ENCODE results near the gene RAD51B. TPM values are rescaled to one million over a fixed set of nuclear protein-coding genes. Genes with fewer than 3 reads are reported as not detected.

Gene RAD51B
- total RNA-seq, 1 experiment from 2014 or later = 16.7 TPM

GRCh38 chr14:68655911-68656316 is 836.3 kb downstream of the RAD51B start:
- no peak overlapping the region for H3K27ac Mint-ChIP-seq
- no peak for DNase-seq
- H3K36me3 Mint-ChIP-seq (ENCODE audit: insufficient read depth in 1 of 3, low read depth in 3 of 3) = no peaks in the 10 kb centered on the region
- Histone ChIP-seq H3K56ac (ENCODE audit: insufficient read length, low read depth, low read length) (no peak overlapping the region), H3K4me1 (ENCODE audit: insufficient read depth, low read length) (no peaks in the 10 kb centered on the region), H3K14ac (ENCODE audit: insufficient read depth, low read length) (no peak overlapping the region), H4K8ac (replicated peaks; ENCODE audit: insufficient read length, low read depth, low read length) (no peak overlapping the region), H2BK12ac (ENCODE audit: insufficient read length, low read depth, low read length) (no peak overlapping the region), H2BK15ac (ENCODE audit: low read depth, low read length) (no peak overlapping the region), H3K23me2 (ENCODE audit: insufficient read length, low read depth, low read length, poor library complexity, severe bottlenecking) (no peaks in the 10 kb centered on the region), H3T11ph (ENCODE audit: low read length) (no peak overlapping the region), H3K4ac (ENCODE audit: low read depth, low read length) (no peak overlapping the region), H2BK5ac (ENCODE audit: insufficient read length, low read length) (no peak overlapping the region), H4K5ac (ENCODE audit: insufficient read length, low read depth, low read length) (no peak overlapping the region), H3K18ac (ENCODE audit: insufficient read length, low read depth, low read length) (no peak overlapping the region), H3K27ac (ENCODE audit: insufficient read length, low read depth, low read length) (no peak overlapping the region), H2AFZ (ENCODE audit: low read length) (no peak overlapping the region), H2BK20ac (ENCODE audit: low read depth, low read length, poor library complexity, severe bottlenecking) (no peak overlapping the region), H3K79me2 (ENCODE audit: insufficient read depth, low read length) (no peaks in the 10 kb centered on the region), H4K91ac (ENCODE audit: insufficient read length, low read depth, low read length) (no peak overlapping the region), H3K9ac (ENCODE audit: extremely low read depth, insufficient read length, low read length) (no peak overlapping the region), H2AK5ac (ENCODE audit: insufficient read length, low read length) (no peak overlapping the region), H3K9me3 (ENCODE audit: control insufficient read depth, low read depth, low read length) (no peaks in the 10 kb centered on the region), H3K23ac (ENCODE audit: insufficient read length, low read depth, low read length) (no peak overlapping the region), H4K20me1 (ENCODE audit: control insufficient read depth, insufficient read depth, insufficient read length) (no peaks in the 10 kb centered on the region), H2BK120ac (ENCODE audit: low read depth, low read length, poor library complexity, severe bottlenecking) (no peak overlapping the region), H3K4me2 (ENCODE audit: insufficient read depth, insufficient read length, low read length) (no peak overlapping the region), H3K27me3 (ENCODE audit: insufficient read depth, low read length) (no peaks in the 10 kb centered on the region), H3K79me1 (ENCODE audit: insufficient read depth, low read depth, low read length, poor library complexity, severe bottlenecking) (no peaks in the 10 kb centered on the region)
- no peak overlapping the region for H3K4me3 Mint-ChIP-seq
- peak; percentile 41 for TF ChIP-seq CTCF (conservative IDR thresholded peaks at IDR 0.05)
- peaks cover 14 to 23% of the 10 kb centered on the region in 2 experiments for H3K4me1 Mint-ChIP-seq
- no peaks in the 10 kb centered on the region for H3K9me3 Mint-ChIP-seq
- WGBS (ENCODE audit: extremely low coverage, insufficient read length, low lambda C conversion rate) = no CpG with 5 or more reads among the region's 1 CpG
- peaks cover 3% of the 10 kb centered on the region for H3K27me3 Mint-ChIP-seq (ENCODE audit: low read depth)
